Vagina (tissue), 2 donors: ENCODE measurements around the gene HOXD3.

Experiments used
- CTCF ChIP-seq, 3 experiments: fragments of 450-650 bp in 2 of 3; fragments of 200-600 bp in 1 of 3; sonication (generic) in 1 of 3; IDR thresholded peaks; one replicate each; pipeline ENCODE4 v1.5.1; 2017 to 2019; ENCODE audit warnings: antibody characterized with exemption in 3 of 3, mild to moderate bottlenecking in 2 of 3, moderate library complexity in 2 of 3
- POLR2A ChIP-seq, 2 donors: fragments of 450-650 bp; IDR thresholded peaks; one replicate each; pipeline ENCODE4 v1.6.1; 2017; ENCODE audit warnings: antibody characterized with exemption in 2 of 2, mild to moderate bottlenecking in 2 of 2, moderate library complexity in 2 of 2
- POLR2AphosphoS5 ChIP-seq, 2 donors: sonication (generic); formaldehyde crosslinking; IDR thresholded peaks; one replicate each; pipeline ENCODE4 v1.9.0; 2017; ENCODE audit warnings: antibody characterized with exemption in 2 of 2, mild to moderate bottlenecking in 2 of 2, low read depth in 1 of 2; ENCODE audit not compliant: insufficient read depth in 1 of 2

DNA sequence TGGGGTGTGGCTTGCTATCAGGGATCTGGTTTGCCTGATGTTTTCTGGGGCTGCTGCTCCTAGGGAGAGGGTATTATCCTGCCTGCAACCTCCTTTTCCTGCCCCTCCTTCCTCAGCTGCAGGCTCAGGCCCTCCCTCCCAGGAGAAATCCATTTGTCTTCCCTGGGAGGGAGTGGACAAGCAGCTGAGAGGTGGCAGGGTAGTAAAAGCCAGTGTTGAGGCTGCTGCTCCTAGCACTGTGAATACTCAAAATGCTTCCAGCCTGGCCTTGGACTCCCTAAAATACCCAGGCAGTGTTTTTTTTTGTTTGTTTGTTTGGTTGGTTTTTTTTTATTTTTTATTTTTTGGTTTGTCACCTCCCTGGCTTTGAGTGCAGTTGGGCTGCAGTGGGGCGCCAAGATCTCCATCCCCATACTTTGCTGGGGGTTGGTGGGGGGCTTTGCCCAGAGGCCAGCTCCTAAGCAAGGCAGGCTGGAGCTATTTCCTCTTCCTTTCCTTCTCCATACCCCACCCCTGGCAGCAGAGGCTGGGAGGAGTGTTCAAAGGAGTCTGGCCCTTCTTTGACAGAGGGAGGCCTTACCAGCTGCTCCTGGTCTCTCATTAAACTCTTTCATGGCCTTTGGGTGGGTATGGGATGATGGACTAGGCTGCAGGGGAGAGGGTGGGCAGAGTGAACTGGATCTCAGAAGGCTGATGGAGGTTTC lies 13.6 kb downstream of the HOXD3 start:
- TF ChIP-seq CTCF (IDR thresholded peaks at IDR 0.05), result no peak
- TF ChIP-seq POLR2A (IDR thresholded peaks at IDR 0.05), result no peak
- no peak for TF ChIP-seq POLR2AphosphoS5 (IDR thresholded peaks at IDR 0.05; ENCODE audit: insufficient read depth in 1 of 2, low read depth in 1 of 2)
